HG03139 (cell line): ENCODE data around the gene IL22RA2.
A peak's percentile ranks its signal among the peaks of the same experiment; 100 is the strongest.

Source experiments
- ATAC-seq: cut with Tn5 transposase; IDR thresholded peaks from one replicate; pipeline ENCODE4 v1.9.1; 2021; ENCODE audit not compliant: unreplicated experiment

The IL22RA2 gene

DNA sequence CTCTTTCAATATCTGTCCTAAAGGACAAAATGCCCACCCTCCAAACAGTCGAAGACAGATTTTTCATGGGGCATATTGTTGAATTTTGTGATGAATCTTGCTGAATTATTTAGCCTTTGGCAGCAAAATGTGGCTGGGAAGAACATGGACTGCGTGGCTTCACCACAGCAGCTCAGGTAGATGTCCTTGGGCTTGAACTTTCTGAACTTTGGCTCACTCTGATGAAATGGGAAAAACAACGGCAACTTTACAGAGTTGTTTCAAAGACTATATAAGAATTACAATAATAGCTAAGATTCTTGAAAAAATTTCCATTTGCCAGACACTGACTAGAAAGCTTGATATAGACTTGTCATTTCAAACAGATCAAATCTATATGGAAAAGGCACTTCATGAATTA is 75.9 kb downstream of the IL22RA2 start:
- ATAC-seq: no peak

DNA sequence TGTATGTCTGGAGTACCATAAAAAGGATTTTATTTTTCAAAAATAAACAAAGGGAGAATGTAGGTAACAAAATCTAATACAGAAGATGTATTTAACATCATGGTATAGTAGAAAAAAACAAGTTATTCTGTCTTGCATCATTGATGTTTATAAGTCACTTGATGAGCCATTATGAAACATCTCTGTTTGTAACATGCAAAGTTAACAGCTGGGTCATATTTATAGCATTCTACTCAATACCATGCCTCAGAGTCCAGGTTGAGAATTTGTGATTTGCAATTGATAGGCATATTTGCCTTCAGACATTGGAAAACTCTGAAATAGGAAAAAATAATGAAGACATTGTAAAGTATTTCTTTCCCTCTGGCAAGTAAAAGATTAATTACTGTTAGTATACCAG is 76.4 kb downstream of the IL22RA2 start:
- no peak for ATAC-seq

DNA sequence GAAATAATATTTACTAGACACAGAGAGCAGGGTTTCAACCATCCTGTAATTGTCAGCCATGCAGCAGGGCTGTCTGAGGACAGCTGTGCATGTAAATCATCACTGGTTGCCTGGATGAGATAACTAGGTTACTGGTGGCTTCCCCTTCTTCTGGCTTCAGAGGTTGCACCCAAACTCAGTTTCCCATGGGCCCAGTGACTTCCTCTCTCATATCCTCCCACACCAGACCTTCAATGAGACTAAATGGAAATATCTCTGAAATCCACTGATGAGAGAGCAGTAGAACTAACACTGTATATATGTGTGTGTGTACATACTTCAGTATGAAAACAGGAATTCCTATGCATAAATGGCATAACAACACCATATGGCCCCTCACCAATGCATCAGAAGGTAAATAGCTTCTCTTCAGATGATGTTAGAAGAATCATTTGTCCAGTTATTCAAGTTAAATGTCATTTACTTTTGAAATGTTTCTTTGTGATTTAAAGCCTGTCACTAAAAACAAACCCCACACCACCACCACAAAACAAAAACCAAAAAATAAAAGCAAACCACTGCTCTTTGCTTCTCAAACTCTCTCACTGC is 77.7 kb downstream of the IL22RA2 start:
- peak; percentile 66 for ATAC-seq

DNA sequence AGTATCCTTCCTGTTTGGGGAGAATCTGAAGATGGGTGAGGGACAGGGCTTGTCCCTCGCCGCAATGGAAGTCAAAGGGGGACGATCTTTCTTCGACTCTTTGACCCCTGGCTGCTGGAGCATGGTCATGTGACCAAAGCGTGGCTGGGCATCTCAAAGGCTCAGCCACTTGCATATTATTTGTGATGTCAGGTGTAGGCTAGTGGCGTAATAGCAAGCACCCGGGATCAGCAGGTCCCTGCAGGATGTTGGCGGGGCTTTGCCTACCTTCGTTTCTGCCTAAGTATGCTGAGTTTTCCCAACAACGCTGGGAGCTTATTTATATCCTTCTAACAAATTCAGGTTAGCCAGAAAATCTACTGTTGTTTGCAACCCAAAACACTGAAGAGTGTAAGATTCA is 78.4 kb downstream of the IL22RA2 start:
- ATAC-seq: no peak

DNA sequence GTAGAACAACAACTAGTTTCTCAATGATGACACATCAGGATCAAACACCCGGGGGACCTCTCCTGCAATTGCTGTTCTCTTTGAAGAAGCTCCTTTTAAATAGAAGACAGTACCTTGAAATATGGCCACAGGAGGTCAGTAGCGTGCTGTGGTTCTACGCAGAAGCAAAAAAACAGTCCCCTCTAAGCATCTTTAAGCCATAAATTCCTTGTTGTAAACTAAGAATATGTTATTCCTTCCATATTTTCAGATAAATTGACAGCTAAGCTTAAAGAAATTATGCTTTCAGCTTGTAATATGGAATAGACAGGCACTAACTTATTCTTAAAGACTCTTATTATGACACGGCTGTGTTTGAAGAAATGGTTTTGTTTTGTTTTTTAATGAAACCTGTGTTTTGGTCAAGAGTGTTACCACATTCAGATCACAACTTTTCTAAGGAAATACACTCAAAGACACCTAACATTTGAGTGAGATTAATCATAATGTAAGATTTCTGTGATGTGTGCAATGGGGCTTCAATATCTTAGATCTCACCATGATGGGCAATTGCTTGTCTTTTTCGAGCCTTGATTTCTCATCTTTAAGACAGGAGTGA is 78.9 kb downstream of the IL22RA2 start:
- no peak for ATAC-seq
